B cell (primary cell): ENCODE results near the gene MMP23B.

Experiments
- CTCF ChIP-seq: fragments of 200-600 bp; IDR thresholded peaks from one replicate; pipeline ENCODE4 v1.8.0; 2022; ENCODE audit warnings: antibody characterized with exemption, mild to moderate bottlenecking
- EZH2 ChIP-seq: IDR thresholded peaks from 2 replicates; pipeline ENCODE4 v1.6.1; 2012; ENCODE audit warnings: borderline replicate concordance, low read depth, mild to moderate bottlenecking, moderate library complexity, low read length; ENCODE audit not compliant: insufficient read depth, poor library complexity, severe bottlenecking

GRCh38 chr1:1610796-1611195 is 21.2 kb upstream of the MMP23B start:
- TF ChIP-seq CTCF (no peak), EZH2 (no peak)
